ENCODE data around the gene CLCN4.

DNA sequence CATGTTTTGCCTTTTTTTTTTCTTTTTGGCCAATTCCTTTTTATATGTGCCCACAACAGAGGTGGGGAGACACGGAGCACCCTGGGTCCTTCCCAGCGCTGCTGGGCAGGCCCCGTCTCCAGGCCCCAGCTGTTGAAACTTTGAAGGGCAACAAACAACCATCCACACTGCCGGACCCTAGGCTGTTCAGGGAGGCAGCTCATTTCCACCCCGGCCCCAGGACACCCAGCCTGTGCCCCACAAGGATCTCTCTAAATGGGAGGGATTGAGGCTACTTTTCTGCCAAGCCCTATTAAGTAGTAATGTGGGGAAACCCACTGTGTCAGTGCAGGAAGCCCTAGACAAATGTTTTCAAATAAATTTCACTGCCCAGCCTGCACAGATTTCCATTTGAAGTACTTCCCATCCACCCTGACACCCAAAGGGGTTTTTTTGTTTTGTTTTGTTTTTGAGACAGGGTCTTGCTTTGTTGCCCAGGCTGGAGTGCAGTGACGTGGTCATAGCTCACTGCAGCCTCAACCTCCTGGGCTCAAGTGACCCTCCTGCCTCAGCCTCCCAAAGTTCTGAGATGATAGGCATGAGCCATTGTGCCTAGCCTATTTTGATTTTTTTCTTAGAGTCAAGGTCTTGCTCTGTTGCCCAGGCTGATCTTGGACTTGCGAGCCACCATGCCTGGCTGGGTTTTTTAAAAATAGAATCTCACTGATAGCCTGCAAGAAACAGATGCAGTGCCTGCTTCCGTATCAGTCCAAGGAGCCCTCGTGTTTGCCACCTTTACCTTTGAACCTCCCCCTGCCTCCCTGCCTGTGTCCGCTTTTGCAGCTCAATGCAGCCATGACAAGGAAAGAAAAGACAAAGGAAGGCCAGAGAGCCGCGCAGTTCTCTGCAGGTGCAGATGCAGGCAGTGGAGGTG, 13.4 kb upstream of the CLCN4 start:
- TF ChIP-seq, protein P1, sequence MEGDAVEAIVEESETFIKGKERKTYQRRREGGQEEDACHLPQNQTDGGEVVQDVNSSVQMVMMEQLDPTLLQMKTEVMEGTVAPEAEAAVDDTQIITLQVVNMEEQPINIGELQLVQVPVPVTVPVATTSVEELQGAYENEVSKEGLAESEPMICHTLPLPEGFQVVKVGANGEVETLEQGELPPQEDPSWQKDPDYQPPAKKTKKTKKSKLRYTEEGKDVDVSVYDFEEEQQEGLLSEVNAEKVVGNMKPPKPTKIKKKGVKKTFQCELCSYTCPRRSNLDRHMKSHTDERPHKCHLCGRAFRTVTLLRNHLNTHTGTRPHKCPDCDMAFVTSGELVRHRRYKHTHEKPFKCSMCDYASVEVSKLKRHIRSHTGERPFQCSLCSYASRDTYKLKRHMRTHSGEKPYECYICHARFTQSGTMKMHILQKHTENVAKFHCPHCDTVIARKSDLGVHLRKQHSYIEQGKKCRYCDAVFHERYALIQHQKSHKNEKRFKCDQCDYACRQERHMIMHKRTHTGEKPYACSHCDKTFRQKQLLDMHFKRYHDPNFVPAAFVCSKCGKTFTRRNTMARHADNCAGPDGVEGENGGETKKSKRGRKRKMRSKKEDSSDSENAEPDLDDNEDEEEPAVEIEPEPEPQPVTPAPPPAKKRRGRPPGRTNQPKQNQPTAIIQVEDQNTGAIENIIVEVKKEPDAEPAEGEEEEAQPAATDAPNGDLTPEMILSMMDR (IDR thresholded peaks at IDR 0.05) = no peak
- no peak for TF ChIP-seq POLR2A (IDR thresholded peaks at IDR 0.05)

Measured in ovary (tissue), 3 donors.